ENCODE measurements around the gene SLC25A13. TPM values are rescaled to one million over a fixed set of nuclear protein-coding genes. Genes with fewer than 3 reads are reported as not detected.

SLC25A13 gene
- total RNA-seq, 2 experiments from 2014 or later = 7.3 to 9.0 TPM

GRCh38 chr7:96224685-96225084 is 97.2 kb downstream of the SLC25A13 start:
- Mint-ChIP-seq H3K36me3 (ENCODE audit: low read depth) (peaks cover 10% of the 10 kb centered on the region), H3K4me3 (no peak overlapping the region), H3K27me3 (no peaks in the 10 kb centered on the region), H3K4me1 (ENCODE audit: low read depth) (peaks cover 7% of the 10 kb centered on the region), H3K9me3 (peaks cover 2% of the 10 kb centered on the region), H3K27ac (no peak overlapping the region)
- TF ChIP-seq, protein P1, sequence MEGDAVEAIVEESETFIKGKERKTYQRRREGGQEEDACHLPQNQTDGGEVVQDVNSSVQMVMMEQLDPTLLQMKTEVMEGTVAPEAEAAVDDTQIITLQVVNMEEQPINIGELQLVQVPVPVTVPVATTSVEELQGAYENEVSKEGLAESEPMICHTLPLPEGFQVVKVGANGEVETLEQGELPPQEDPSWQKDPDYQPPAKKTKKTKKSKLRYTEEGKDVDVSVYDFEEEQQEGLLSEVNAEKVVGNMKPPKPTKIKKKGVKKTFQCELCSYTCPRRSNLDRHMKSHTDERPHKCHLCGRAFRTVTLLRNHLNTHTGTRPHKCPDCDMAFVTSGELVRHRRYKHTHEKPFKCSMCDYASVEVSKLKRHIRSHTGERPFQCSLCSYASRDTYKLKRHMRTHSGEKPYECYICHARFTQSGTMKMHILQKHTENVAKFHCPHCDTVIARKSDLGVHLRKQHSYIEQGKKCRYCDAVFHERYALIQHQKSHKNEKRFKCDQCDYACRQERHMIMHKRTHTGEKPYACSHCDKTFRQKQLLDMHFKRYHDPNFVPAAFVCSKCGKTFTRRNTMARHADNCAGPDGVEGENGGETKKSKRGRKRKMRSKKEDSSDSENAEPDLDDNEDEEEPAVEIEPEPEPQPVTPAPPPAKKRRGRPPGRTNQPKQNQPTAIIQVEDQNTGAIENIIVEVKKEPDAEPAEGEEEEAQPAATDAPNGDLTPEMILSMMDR (IDR thresholded peaks at IDR 0.05) = no peak
- POLR2A ChIA-PET = no interaction called here
- CTCF ChIA-PET = interaction anchor here (1.0 to 1.2 kb wide), 2 partner anchors 88 to 149 kb away, joined by 3 read pairs; no protein-coding TSS in a partner anchor
- intact Hi-C loops (cut with micrococcal nuclease) = no loop called here
- DNase-seq (peak; percentile 33), ATAC-seq (peak; percentile 53)

DNA sequence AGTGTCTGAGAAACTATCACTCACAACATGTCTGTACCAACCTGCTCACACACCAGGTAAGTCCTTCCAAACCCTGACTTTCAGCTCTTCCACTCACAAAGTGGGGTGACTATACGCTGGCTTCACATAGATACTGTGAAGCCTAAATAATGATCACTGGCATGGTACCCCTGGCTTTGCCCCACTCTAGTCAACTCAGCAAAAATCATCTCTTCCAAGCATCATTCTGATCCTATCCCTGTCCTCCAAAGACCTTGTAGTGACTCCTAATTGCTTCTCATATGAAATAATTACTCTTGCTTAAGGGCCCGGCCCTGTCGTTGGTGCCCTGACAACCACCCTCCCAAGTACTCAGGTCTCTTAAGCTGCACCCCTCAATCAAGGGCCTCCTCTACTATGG is 97.8 kb downstream of the SLC25A13 start:
- no peak overlapping the region for H3K27ac Mint-ChIP-seq
- peaks cover 4% of the 10 kb centered on the region for H3K36me3 Mint-ChIP-seq (ENCODE audit: low read depth)
- intact Hi-C loops (cut with micrococcal nuclease) = no loop called here
- H3K4me1 Mint-ChIP-seq (ENCODE audit: low read depth) = peaks cover 7% of the 10 kb centered on the region
- POLR2A ChIA-PET = no interaction called here
- TF ChIP-seq, protein P1 (IDR thresholded peaks at IDR 0.05) = no peak
- no peaks in the 10 kb centered on the region for H3K27me3 Mint-ChIP-seq
- ATAC-seq = no peak
- no peak overlapping the region for H3K4me3 Mint-ChIP-seq
- CTCF ChIA-PET = no interaction called here
- H3K9me3 Mint-ChIP-seq = no peaks in the 10 kb centered on the region
- no peak for DNase-seq

GRCh38 chr7:96221888-96222287 is 100.0 kb downstream of the SLC25A13 start:
- ATAC-seq (no peak), DNase-seq (no peak)
- ChIA-PET CTCF (no interaction called here), POLR2A (no interaction called here)
- intact Hi-C loops (cut with micrococcal nuclease) = no loop called here
- H3K36me3 Mint-ChIP-seq (ENCODE audit: low read depth) = no peaks in the 10 kb centered on the region
- H3K27ac Mint-ChIP-seq = no peak overlapping the region
- peaks cover 7% of the 10 kb centered on the region for H3K4me1 Mint-ChIP-seq (ENCODE audit: low read depth)
- TF ChIP-seq, protein P1 (IDR thresholded peaks at IDR 0.05) = no peak
- no peak overlapping the region for H3K4me3 Mint-ChIP-seq
- no peaks in the 10 kb centered on the region for H3K9me3 Mint-ChIP-seq
- H3K27me3 Mint-ChIP-seq = no peaks in the 10 kb centered on the region

GRCh38 chr7:96219378-96220130 is 102.3 kb downstream of the SLC25A13 start:
- intact Hi-C loops (cut with micrococcal nuclease) = no loop called here
- Mint-ChIP-seq H3K27me3 (no peaks in the 10 kb centered on the region), H3K36me3 (ENCODE audit: low read depth) (peaks cover 6% of the 10 kb centered on the region), H3K4me1 (ENCODE audit: low read depth) (peaks cover 7% of the 10 kb centered on the region), H3K4me3 (no peak overlapping the region), H3K9me3 (peaks cover 4% of the 10 kb centered on the region), H3K27ac (no peak overlapping the region)
- DNase-seq (no peak), ATAC-seq (no peak)
- POLR2A ChIA-PET = no interaction called here
- CTCF ChIA-PET = interaction anchor here (1.3 kb wide), 1 partner anchor 17 kb away, joined by 3 read pairs; no protein-coding TSS in a partner anchor
- TF ChIP-seq, protein P1 (IDR thresholded peaks at IDR 0.05) = no peak

- intact Hi-C loops (cut with micrococcal nuclease) = no loop called here
- ChIA-PET POLR2A (no interaction called here), CTCF (interaction anchor here (1.3 kb wide), 1 partner anchor 18 kb away, joined by 3 read pairs; no protein-coding TSS in a partner anchor)
- H3K27me3 Mint-ChIP-seq = no peaks in the 10 kb centered on the region
- DNase-seq = no peak
- no peak for ATAC-seq
- H3K4me3 Mint-ChIP-seq = no peak overlapping the region
- TF ChIP-seq, protein P1 (IDR thresholded peaks at IDR 0.05) = no peak
- no peak overlapping the region for H3K27ac Mint-ChIP-seq
- H3K9me3 Mint-ChIP-seq = peaks cover 4% of the 10 kb centered on the region
- peaks cover 4% of the 10 kb centered on the region for H3K4me1 Mint-ChIP-seq (ENCODE audit: low read depth)
- peaks cover 6% of the 10 kb centered on the region for H3K36me3 Mint-ChIP-seq (ENCODE audit: low read depth)
These were observed 103.1 kb downstream of the SLC25A13 start for GRCh38 chr7:96218664-96219243.

Measured in activated CD8-positive, alpha-beta T cell treated with anti-CD3 and anti-CD28 coated beads for 36 hours (primary cell).